ENCODE results near the gene FIBP.

The FIBP gene

GRCh38 chr11:65882120-65883057 lies 5.9 kb downstream of the FIBP start:
- no peak overlapping the region for H3K4me3 ChIP-seq (ENCODE audit: low read length, poor library complexity, severe bottlenecking)

GRCh38 chr11:65880844-65881421 lies 7.3 kb downstream of the FIBP start:
- Histone ChIP-seq H3K27me3 (ENCODE audit: insufficient read depth, low read length, poor library complexity, severe bottlenecking) (no peaks in the 10 kb centered on the region), H3K4me2 (ENCODE audit: low read depth, low read length, poor library complexity, severe bottlenecking) (peak overlapping the region; percentile 79), H3K9me3 (ENCODE audit: insufficient read depth, low read depth, low read length) (no peaks in the 10 kb centered on the region), H3K9me2 (replicated peaks; ENCODE audit: low read depth, low read length) (no peaks in the 10 kb centered on the region), H3K79me2 (ENCODE audit: insufficient read depth, low read length) (peaks cover 18% of the 10 kb centered on the region; the same call in 1 of the 2 replicates), H3K36me3 (ENCODE audit: insufficient read depth, low read length) (peaks cover 11% of the 10 kb centered on the region; the same call in 1 of the 2 replicates), H3K9ac (ENCODE audit: low read depth, low read length, poor library complexity, severe bottlenecking) (peak overlapping the region; percentile 65), H3F3A (ENCODE audit: low read depth) (no peaks in the 10 kb centered on the region), H3K4me3 (ENCODE audit: low read length, poor library complexity, severe bottlenecking) (peak overlapping the region; percentile 63), H4K20me1 (ENCODE audit: insufficient read depth, low read length, poor library complexity, severe bottlenecking) (peaks cover 6% of the 10 kb centered on the region), H2AFZ (ENCODE audit: low read length) (no peak overlapping the region), H3K4me1 (ENCODE audit: insufficient read depth, low read length, poor library complexity, severe bottlenecking) (peaks cover 44% of the 10 kb centered on the region)
- TF ChIP-seq EZH2phosphoT487 (IDR thresholded peaks at IDR 0.05; ENCODE audit: borderline replicate concordance) (no peak), CTCF (conservative IDR thresholded peaks at IDR 0.05; ENCODE audit: low read length) (no peak)

More at GRCh38 chr11:65882120-65883057, 5.9 kb downstream of the FIBP start:
- TF ChIP-seq EZH2phosphoT487 (IDR thresholded peaks at IDR 0.05; ENCODE audit: borderline replicate concordance) = no peak
- no peak for TF ChIP-seq CTCF (conservative IDR thresholded peaks at IDR 0.05; ENCODE audit: low read length)
- Histone ChIP-seq H3K4me2 (ENCODE audit: low read depth, low read length, poor library complexity, severe bottlenecking) (peak overlapping the region; percentile 79), H3K79me2 (ENCODE audit: insufficient read depth, low read length) (peaks cover 33% of the 10 kb centered on the region), H3K9me2 (replicated peaks; ENCODE audit: low read depth, low read length) (no peaks in the 10 kb centered on the region), H2AFZ (ENCODE audit: low read length) (no peak overlapping the region), H3K9me3 (ENCODE audit: insufficient read depth, low read depth, low read length) (no peaks in the 10 kb centered on the region), H3K9ac (ENCODE audit: low read depth, low read length, poor library complexity, severe bottlenecking) (peak overlapping the region; percentile 65), H4K20me1 (ENCODE audit: insufficient read depth, low read length, poor library complexity, severe bottlenecking) (peaks cover 6% of the 10 kb centered on the region), H3K27me3 (ENCODE audit: insufficient read depth, low read length, poor library complexity, severe bottlenecking) (no peaks in the 10 kb centered on the region), H3K36me3 (ENCODE audit: insufficient read depth, low read length) (peaks cover 11% of the 10 kb centered on the region; the same call in 1 of the 2 replicates), H3K4me1 (ENCODE audit: insufficient read depth, low read length, poor library complexity, severe bottlenecking) (peaks cover 55% of the 10 kb centered on the region), H3F3A (ENCODE audit: low read depth) (no peaks in the 10 kb centered on the region)

GRCh38 chr11:65880027-65880426 lies 8.2 kb downstream of the FIBP start:
- no peaks in the 10 kb centered on the region for H3K9me2 ChIP-seq (replicated peaks; ENCODE audit: low read depth, low read length)
- peaks cover 6% of the 10 kb centered on the region for H4K20me1 ChIP-seq (ENCODE audit: insufficient read depth, low read length, poor library complexity, severe bottlenecking)
- H3K4me1 ChIP-seq (ENCODE audit: insufficient read depth, low read length, poor library complexity, severe bottlenecking) = peaks cover 41% of the 10 kb centered on the region
- no peaks in the 10 kb centered on the region for H3K27me3 ChIP-seq (ENCODE audit: insufficient read depth, low read length, poor library complexity, severe bottlenecking)
- peaks cover 11% of the 10 kb centered on the region; the same call in 1 of the 2 replicates for H3K36me3 ChIP-seq (ENCODE audit: insufficient read depth, low read length)
- no peak overlapping the region for H2AFZ ChIP-seq (ENCODE audit: low read length)
- H3K9me3 ChIP-seq (ENCODE audit: insufficient read depth, low read depth, low read length) = no peaks in the 10 kb centered on the region
- peak overlapping the region; percentile 65 for H3K9ac ChIP-seq (ENCODE audit: low read depth, low read length, poor library complexity, severe bottlenecking)
- peak overlapping the region; percentile 79 for H3K4me2 ChIP-seq (ENCODE audit: low read depth, low read length, poor library complexity, severe bottlenecking)
- peaks cover 10% of the 10 kb centered on the region; the same call in 1 of the 2 replicates for H3K79me2 ChIP-seq (ENCODE audit: insufficient read depth, low read length)
- TF ChIP-seq EZH2phosphoT487 (IDR thresholded peaks at IDR 0.05; ENCODE audit: borderline replicate concordance) (no peak), CTCF (conservative IDR thresholded peaks at IDR 0.05; ENCODE audit: low read length) (no peak)
- H3K4me3 ChIP-seq (ENCODE audit: low read length, poor library complexity, severe bottlenecking) = peak overlapping the region; percentile 63
- H3F3A ChIP-seq (ENCODE audit: low read depth) = no peaks in the 10 kb centered on the region
